GM12873 (cell line): ENCODE results near the gene RUNX2.

ENCODE experiments used
- TF ChIP-seq, protein P1 (sequence below): IDR thresholded peaks from 2 replicates; pipeline ENCODE4 v1.5.1; 2012; ENCODE audit warnings: low read depth, mild to moderate bottlenecking, moderate library complexity, low read length, control low read depth; ENCODE audit not compliant: insufficient read depth; ENCODE audit errors: missing control alignments

RUNX2 gene

GRCh38 chr6:45558858-45559257, 230.7 kb downstream of the RUNX2 start:
- TF ChIP-seq, protein P1, sequence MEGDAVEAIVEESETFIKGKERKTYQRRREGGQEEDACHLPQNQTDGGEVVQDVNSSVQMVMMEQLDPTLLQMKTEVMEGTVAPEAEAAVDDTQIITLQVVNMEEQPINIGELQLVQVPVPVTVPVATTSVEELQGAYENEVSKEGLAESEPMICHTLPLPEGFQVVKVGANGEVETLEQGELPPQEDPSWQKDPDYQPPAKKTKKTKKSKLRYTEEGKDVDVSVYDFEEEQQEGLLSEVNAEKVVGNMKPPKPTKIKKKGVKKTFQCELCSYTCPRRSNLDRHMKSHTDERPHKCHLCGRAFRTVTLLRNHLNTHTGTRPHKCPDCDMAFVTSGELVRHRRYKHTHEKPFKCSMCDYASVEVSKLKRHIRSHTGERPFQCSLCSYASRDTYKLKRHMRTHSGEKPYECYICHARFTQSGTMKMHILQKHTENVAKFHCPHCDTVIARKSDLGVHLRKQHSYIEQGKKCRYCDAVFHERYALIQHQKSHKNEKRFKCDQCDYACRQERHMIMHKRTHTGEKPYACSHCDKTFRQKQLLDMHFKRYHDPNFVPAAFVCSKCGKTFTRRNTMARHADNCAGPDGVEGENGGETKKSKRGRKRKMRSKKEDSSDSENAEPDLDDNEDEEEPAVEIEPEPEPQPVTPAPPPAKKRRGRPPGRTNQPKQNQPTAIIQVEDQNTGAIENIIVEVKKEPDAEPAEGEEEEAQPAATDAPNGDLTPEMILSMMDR: no peak

DNA sequence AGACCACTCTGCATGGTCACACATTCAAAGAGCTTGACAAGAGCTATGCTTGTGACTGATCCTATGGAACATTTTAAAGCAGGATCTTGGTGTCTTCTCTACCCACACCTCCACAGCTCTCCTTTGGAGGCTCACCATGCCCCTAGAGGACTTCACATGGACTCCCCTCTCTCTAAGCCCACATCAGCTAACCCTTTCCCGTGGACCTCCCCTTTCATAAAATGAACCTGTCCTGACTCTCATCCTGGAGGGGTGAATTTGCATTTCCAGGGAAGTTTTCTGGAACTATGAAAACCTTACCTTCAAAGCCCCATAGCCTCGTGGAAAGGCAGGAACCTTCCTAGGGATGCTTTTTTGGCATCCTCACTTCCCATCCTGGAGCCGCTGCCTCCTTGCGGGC, 234.0 kb downstream of the RUNX2 start:
- TF ChIP-seq, protein P1: no peak

DNA sequence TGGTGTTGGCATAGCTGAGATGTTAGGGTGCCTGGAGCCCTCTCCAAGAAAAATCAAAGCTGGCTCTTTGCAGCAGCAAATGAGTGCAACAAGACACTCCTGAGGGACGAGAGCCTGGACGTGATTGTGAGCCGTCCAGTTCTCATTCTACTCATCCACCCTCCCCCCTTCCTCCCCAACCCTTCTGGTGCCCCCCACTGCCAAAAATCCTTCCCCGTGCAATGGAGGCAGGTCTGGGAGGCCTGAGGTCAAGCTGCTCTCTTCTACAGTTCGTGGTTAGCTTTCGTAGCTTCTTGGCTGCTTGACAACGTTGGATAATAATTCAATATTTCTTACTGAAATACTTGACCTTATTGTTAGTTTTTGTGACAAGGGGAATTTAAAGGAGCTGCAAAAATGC, 234.9 kb downstream of the RUNX2 start:
- TF ChIP-seq, protein P1: no peak

GRCh38 chr6:45563844-45564243, 235.7 kb downstream of the RUNX2 start:
- TF ChIP-seq, protein P1: no peak

DNA sequence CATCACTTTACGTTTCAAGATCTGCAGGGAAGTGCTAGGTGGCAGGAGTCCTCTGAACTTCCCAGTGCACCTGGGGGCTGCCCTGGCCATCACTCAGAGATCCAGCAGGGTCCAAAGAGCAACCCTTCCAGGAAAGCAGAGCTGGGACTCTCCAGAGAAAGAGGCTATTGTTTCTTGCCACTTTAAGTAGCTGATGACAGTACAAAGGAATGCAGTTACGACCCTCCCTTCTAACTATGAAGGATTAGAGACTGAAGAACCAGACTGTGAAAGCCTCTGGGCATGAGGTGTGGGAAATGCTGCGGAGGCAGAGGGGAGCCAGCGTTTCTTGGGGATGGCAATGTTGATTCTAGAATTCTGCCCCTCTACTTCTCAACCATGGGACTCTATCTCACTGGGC, 238.8 kb downstream of the RUNX2 start:
- TF ChIP-seq, protein P1: no peak

DNA sequence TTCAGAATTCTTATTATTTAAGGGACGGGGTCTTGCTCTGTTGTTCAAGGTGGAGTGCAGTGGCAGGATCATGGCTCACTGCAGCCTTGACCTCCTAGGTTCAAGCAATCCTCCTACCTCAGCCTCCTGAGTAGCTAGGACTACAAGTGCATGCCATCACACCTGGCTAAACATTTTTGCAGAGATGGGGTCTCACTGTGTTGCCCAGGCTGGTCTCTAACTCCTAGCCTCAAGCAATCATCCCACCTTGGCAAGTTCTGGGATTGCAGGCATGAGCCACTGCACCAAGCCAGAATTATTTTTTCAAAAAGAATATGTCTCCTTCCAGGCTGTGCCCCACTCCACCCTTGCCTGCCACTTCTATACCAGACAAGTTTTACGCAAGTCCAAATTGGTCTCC, 239.7 kb downstream of the RUNX2 start:
- TF ChIP-seq, protein P1: no peak

DNA sequence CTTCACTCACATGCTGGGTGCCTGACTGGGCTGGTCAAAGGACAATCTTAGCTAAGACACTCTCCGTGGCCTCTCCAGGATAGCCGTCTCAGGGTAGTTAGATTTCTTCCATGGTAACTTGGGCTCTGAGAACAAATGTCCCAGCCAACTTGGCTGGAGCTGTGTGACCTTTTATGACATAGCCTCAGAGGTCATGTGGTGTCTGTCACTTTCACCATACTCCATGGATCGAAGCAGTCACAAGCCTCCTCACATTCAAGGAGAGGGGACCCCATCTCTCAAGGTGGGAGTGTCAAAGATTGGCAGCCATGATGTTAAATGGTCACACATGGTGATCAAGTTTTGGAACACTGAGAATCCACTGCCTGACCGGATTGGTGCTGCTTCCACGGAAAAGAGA, 240.5 kb downstream of the RUNX2 start:
- TF ChIP-seq, protein P1: no peak
